K562 (cell line): ENCODE measurements around the gene DAO.

ENCODE experiments used
- CTCF ChIP-seq, 3 experiments: IDR thresholded peaks in 2 of 3; conservative IDR thresholded peaks in 1 of 3; 2 replicates each; pipeline ENCODE4 v1.5.1; 2011 to 2012; ENCODE audit warnings: low read length in 3 of 3, mild to moderate bottlenecking in 3 of 3, control low read depth in 2 of 3, improper control_type of control experiment in 1 of 3, inconsistent platforms in 1 of 3, low read depth in 1 of 3, mixed read lengths in 1 of 3, moderate library complexity in 1 of 3; ENCODE audit not compliant: insufficient read depth in 2 of 3
- DLX4 ChIP-seq: fragments of 250-450 bp; sonication (Bioruptor Pico); IDR thresholded peaks from 2 replicates; pipeline ENCODE4 v1.6.1; 2021; ENCODE audit warnings: mild to moderate bottlenecking
- MEF2D ChIP-seq: conservative IDR thresholded peaks from 2 replicates; pipeline ENCODE4 v1.6.1; 2016; ENCODE audit warnings: low read depth, missing genetic modification characterization, missing compliant biosample characterization
- ZBED1 ChIP-seq: IDR thresholded peaks from 2 replicates; pipeline ENCODE4 v1.6.1; 2014
- ZNF274 ChIP-seq: IDR thresholded peaks from 2 replicates; pipeline ENCODE4 v1.6.1; 2011; ENCODE audit warnings: low read depth, mild to moderate bottlenecking, low read length, moderate library complexity, borderline replicate concordance

GRCh38 chr12:108833757-108834472 is 46.0 kb upstream of the DAO start:
- TF ChIP-seq CTCF (IDR thresholded peaks at IDR 0.05 in 2 of 3, conservative IDR thresholded peaks at IDR 0.05 in 1 of 3; ENCODE audit: insufficient read depth in 2 of 3, low read depth in 1 of 3, low read length in 3 of 3): no peak
- TF ChIP-seq MEF2D (tag): no peak
- TF ChIP-seq ZNF274: no peak
- TF ChIP-seq ZBED1: no peak
- TF ChIP-seq DLX4: no peak
